MCF 10A (cell line): ENCODE measurements around the gene MAGEA9B. TPM values are rescaled to one million over a fixed set of nuclear protein-coding genes. Genes with fewer than 3 reads are reported as not detected.
"Not testable (repeated sequence)": the region's sequence is repeated elsewhere in the genome, so short reads cannot be mapped to it uniquely, and the experiment has no call there.

Experiments used
- Bru-seq: library from RNA; stranded (reverse); fragments of 400-500 nt; gene quantifications from one replicate; lab custom pipeline; 2021; lab: Mats Ljungman, UMichigan
- BruChase-seq, 2 experiments: library from RNA; stranded (reverse); fragments of 400-500 nt; gene quantifications; one replicate each; lab custom pipeline; 2021; lab: Mats Ljungman, UMichigan
- BruUV-seq: library from RNA; stranded (reverse); fragments of 400-500 nt; replicated peaks from 2 replicates; lab custom pipeline; 2021; lab: Mats Ljungman, UMichigan
- CTCF ChIA-PET: fragments of 300-600 bp; sonication (Branson Sonifier 250); formaldehyde crosslinking; extraction: SDS; loops from one replicate; lab custom pipeline; 2021; ENCODE audit warnings: antibody characterized with exemption, inconsistent platforms; lab: Yijun Ruan, JAX
- POLR2A ChIA-PET: fragments of 300-600, 350-650 bp; sonication (Branson Sonifier 250); formaldehyde crosslinking; extraction: SDS; loops from one replicate; lab custom pipeline; 2020; ENCODE audit warnings: antibody characterized with exemption, inconsistent platforms; lab: Yijun Ruan, JAX
- DNase-seq: peaks from one replicate; pipeline ENCODE4 v3.0.0-alpha.2; 2018; ENCODE audit not compliant: unreplicated experiment
- H3K27ac Mint-ChIP-seq: one replicate; pipeline ENCODE4 v1.8.0; 2022; ENCODE audit warnings: mild to moderate bottlenecking, low read depth, mixed read lengths; ENCODE audit not compliant: unreplicated experiment
- H3K27me3 Mint-ChIP-seq: one replicate; pipeline ENCODE4 v1.8.0; 2022; ENCODE audit warnings: mixed read lengths; ENCODE audit not compliant: insufficient read depth, unreplicated experiment
- H3K36me3 Mint-ChIP-seq: one replicate; pipeline ENCODE4 v1.8.0; 2022; ENCODE audit warnings: mild to moderate bottlenecking, moderate library complexity, mixed read lengths; ENCODE audit not compliant: insufficient read depth, unreplicated experiment
- H3K4me1 Mint-ChIP-seq: one replicate; pipeline ENCODE4 v1.8.0; 2022; ENCODE audit warnings: mixed read lengths; ENCODE audit not compliant: insufficient read depth, unreplicated experiment
- H3K4me3 Mint-ChIP-seq: one replicate; pipeline ENCODE4 v1.8.0; 2022; ENCODE audit warnings: mild to moderate bottlenecking, moderate library complexity, mixed read lengths; ENCODE audit not compliant: unreplicated experiment
- H3K9me3 Mint-ChIP-seq: one replicate; pipeline ENCODE4 v1.8.0; 2022; ENCODE audit warnings: mixed read lengths; ENCODE audit not compliant: unreplicated experiment
- intact Hi-C: fragments of 100-400 bp; cut with micrococcal nuclease; formaldehyde crosslinking; loops from 2 replicates; pipeline ENCODE4 v1.14.1; 2022
- long read RNA-seq: library from polyadenylated mRNA; stranded (forward); transcript quantifications from one replicate; pipeline ENCODE4 v2.0.0, GENCODE V29; 2022
- total RNA-seq: library from RNA; stranded (reverse); gene quantifications from 2 replicates; pipeline ENCODE4 v1.2.3, GENCODE V29; 2022
- TF ChIP-seq, protein P1 (sequence below): fragments of 200-600 bp; IDR thresholded peaks from one replicate; pipeline ENCODE4 v1.8.0; 2022; ENCODE audit warnings: antibody characterized with exemption, mild to moderate bottlenecking; ENCODE audit not compliant: unreplicated experiment

MAGEA9B gene, protein sequence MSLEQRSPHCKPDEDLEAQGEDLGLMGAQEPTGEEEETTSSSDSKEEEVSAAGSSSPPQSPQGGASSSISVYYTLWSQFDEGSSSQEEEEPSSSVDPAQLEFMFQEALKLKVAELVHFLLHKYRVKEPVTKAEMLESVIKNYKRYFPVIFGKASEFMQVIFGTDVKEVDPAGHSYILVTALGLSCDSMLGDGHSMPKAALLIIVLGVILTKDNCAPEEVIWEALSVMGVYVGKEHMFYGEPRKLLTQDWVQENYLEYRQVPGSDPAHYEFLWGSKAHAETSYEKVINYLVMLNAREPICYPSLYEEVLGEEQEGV
- total RNA-seq (not detected in 2 replicates), Bru-seq, nascent RNA (not detected), BruChase-seq, experiment 1, labeled RNA remaining after a 6-hour chase (not detected), BruChase-seq, experiment 2, labeled RNA remaining after a 2-hour chase (not detected)
- long read RNA-seq = 0 reads

DNA sequence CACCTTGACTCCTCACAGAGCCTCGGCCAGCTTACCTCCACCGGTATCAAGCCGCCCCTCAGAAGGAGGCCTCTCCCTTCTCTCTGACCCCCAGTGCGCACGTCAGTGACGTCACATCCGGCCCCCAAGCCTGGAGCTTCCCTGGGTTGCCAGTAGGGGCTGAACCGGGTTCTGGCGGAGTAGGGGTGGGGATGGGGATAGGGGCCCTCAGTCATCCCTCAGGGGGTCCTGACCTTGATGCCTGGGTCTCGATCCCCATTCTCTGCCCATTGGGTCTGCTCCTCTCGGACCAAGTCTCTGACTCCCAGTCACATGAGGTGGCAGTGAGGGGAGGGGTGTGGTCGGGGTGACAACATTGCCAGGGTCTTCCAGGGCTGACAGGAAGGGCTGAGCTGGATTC is at the start of gene MAGEA9B:
MAGEA9B (minus strand) TSS at position 101 of the 400 bp plus-strand sequence. CDS start 4,280 bp downstream, outside the sequence.
- H3K4me1 Mint-ChIP-seq, H3K36me3 Mint-ChIP-seq, H3K9me3 Mint-ChIP-seq, DNase-seq, intact Hi-C loops, POLR2A ChIA-PET, BruUV-seq, H3K27me3 Mint-ChIP-seq, CTCF ChIA-PET, H3K27ac Mint-ChIP-seq, H3K4me3 Mint-ChIP-seq: not testable (repeated sequence)

DNA sequence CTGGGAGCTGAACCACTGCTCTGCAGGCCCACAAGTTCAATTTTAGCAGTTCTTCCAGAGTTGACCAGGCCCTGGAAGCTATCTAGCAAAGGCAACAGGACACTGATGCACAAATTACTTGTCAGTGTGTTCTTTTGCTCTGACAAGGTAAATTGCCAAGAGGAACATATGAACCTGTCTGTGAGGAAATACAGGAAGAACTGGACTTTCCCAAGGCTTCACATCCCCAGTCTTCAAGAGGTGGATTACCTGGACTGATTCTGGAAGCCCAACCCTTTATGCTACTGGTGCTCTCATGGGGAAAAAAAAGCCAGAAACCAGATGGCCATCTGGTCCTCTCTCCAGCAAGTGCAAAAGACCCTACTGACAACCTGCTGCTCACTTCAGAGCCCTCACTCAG is 46.3 kb upstream of the MAGEA9B start:
- Mint-ChIP-seq H3K27me3 (no peaks in the 10 kb centered on the region), H3K4me3 (no peak overlapping the region), H3K9me3 (no peaks in the 10 kb centered on the region), H3K4me1 (peaks cover 9% of the 10 kb centered on the region), H3K36me3 (no peaks in the 10 kb centered on the region), H3K27ac (no peak overlapping the region)
- intact Hi-C loops = no loop called here
- ChIA-PET POLR2A (no interaction called here), CTCF (interaction anchor here (0.6 kb wide), 1 partner anchor 1281 kb away, joined by 3 read pairs; no protein-coding TSS in a partner anchor)
- BruUV-seq = no TSS peak
- DNase-seq = no peak
- TF ChIP-seq, protein P1, sequence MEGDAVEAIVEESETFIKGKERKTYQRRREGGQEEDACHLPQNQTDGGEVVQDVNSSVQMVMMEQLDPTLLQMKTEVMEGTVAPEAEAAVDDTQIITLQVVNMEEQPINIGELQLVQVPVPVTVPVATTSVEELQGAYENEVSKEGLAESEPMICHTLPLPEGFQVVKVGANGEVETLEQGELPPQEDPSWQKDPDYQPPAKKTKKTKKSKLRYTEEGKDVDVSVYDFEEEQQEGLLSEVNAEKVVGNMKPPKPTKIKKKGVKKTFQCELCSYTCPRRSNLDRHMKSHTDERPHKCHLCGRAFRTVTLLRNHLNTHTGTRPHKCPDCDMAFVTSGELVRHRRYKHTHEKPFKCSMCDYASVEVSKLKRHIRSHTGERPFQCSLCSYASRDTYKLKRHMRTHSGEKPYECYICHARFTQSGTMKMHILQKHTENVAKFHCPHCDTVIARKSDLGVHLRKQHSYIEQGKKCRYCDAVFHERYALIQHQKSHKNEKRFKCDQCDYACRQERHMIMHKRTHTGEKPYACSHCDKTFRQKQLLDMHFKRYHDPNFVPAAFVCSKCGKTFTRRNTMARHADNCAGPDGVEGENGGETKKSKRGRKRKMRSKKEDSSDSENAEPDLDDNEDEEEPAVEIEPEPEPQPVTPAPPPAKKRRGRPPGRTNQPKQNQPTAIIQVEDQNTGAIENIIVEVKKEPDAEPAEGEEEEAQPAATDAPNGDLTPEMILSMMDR = no peak

DNA sequence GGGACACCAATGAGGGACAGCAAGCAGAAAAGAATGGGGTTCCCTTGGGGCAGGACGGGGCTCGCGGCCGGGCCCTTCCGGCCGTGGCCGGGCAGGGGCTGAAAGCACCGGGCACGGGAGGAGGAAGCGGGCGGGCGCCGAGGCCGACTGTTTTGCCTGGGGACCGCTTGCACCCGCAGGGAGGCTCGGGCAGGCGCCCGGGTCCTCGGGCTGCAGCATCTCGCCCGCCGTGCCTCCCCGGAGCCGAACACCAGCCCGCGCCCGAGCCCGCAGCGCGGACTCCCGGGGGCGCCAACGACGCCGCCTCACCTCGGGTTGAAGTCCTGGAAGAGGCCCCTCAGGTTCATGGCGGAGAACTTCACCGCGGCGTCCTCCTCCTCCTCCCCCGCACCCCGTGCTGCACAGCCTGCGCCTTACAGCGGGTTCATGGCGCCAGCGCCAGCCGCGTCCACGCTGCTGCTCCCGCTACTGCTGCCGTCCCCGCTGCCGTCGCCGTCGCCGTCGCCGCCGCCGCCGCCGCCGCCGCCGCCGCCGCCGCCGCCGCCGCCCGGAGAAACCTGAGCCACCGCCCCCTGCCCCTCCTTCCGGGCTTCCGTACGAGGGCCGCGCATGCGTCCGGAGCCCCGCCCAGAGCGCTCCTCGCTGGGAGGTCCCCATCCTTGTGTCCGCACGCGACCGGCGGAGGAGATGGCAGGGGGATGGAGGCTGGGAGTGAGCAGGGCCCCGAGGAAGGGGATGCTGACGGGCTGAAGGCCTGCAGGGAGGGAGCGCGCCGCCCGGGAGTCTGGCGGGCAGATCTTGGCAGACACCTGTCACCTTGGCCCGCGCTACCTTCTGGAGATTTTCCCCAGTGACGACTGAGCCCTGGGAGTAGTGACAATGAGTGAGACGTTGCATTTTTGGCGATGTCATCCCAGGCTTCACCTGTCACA is 44.2 kb upstream of the MAGEA9B start, which contains the start of gene TMEM185A:
TMEM185A (minus strand) TSS at position 559 of the 932 bp plus-strand sequence; CDS start at position 347, 212 bp downstream.
- Mint-ChIP-seq H3K4me1 (peaks cover 9% of the 10 kb centered on the region), H3K9me3 (peaks cover 7% of the 10 kb centered on the region), H3K27ac (no peak within 1 kb of the TSS), H3K27me3 (no peaks in the 10 kb centered on the region), H3K36me3 (no peaks in the 10 kb centered on the region), H3K4me3 (peak within 1 kb of the TSS; percentile 91)
- TF ChIP-seq, protein P1 = no peak
- DNase-seq = peak; percentile 39
- BruUV-seq = no TSS peak
- CTCF ChIA-PET = no interaction called here
- intact Hi-C loops = no loop called here
- POLR2A ChIA-PET = no interaction called here

DNA sequence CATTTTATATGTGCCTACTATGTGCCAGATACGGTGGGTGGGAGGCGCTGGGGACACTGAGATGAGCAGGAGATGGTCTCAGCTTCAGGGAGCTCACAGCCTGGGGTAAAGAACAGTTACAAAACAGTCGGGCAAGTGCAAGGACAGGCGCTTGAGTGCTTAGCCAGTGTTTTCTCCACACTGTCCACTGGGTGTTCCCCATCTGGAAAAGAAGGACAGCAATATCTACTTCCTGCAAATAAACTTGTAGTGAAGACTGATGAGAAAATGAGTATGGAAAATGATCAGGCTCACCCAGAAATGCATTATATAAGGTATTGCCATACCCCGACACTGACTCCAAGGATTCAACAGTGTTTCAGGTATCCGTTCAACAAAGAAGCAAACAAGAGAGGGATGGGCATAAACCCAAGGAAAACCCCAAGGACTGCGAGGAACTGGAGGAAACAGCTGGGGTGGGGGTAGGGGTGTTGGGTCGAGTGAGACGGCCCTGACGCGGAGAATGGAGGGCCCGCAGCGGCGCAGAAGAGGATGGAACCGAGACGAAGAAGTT is 43.5 kb upstream of the MAGEA9B start:
- Mint-ChIP-seq H3K4me1 (peaks cover 9% of the 10 kb centered on the region), H3K27ac (no peak overlapping the region), H3K4me3 (peak overlapping the region; percentile 91), H3K36me3 (no peaks in the 10 kb centered on the region), H3K27me3 (no peaks in the 10 kb centered on the region), H3K9me3 (peaks cover 7% of the 10 kb centered on the region)
- no TSS peak for BruUV-seq
- TF ChIP-seq, protein P1 = no peak
- peak; percentile 26 for DNase-seq
- CTCF ChIA-PET = no interaction called here
- POLR2A ChIA-PET = no interaction called here
- intact Hi-C loops = no loop called here
